Measurements from ENCODE around the gene HNRNPK.

The HNRNPK gene

DNA sequence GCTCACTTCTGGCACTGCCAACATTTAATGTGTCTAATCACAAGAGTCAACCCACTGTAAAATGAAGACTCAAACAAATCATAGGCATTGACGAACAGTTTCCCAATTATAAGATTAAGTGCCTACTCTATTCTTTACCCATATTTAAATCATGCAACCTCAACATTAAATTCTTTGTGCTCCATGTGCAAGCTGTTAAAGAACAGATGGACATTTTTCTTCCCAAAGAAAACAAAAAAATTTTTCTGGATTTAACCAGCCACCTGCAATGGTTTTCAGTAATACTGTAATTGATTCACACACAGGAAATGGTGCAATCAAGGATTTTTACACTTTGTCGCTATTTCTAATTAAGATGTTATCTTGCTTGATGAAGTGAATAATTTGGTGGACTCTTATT is 3.6 kb downstream of the HNRNPK start:
- Histone ChIP-seq H3K9me3 (ENCODE audit: insufficient read depth, low read length) (no peaks in the 10 kb centered on the region), H3K27me3 (ENCODE audit: low read length) (no peaks in the 10 kb centered on the region), H3F3A (ENCODE audit: insufficient read depth) (peaks cover 70% of the 10 kb centered on the region), H4K20me1 (ENCODE audit: low read depth, low read length) (peaks cover 79% of the 10 kb centered on the region), H3K79me2 (ENCODE audit: insufficient read depth, low read length) (peaks cover 93% of the 10 kb centered on the region), H3K9ac (ENCODE audit: low read length) (no peak overlapping the region), H3K4me3 (ENCODE audit: insufficient read depth, low read length, poor library complexity, severe bottlenecking) (no peak overlapping the region), H3K27ac (ENCODE audit: low read depth, low read length) (no peak overlapping the region), H3K9me2 (replicated peaks; ENCODE audit: insufficient read depth, low read length) (no peaks in the 10 kb centered on the region), H2AFZ (ENCODE audit: low read depth, low read length, severe bottlenecking) (no peak overlapping the region), H3K36me3 (ENCODE audit: low read length) (peaks cover 78% of the 10 kb centered on the region), H3K4me2 (ENCODE audit: low read depth, low read length, poor library complexity, severe bottlenecking) (no peak overlapping the region)
- no peak for TF ChIP-seq EZH2phosphoT487 (conservative IDR thresholded peaks at IDR 0.05; ENCODE audit: low read length)
- TF ChIP-seq, protein P1, sequence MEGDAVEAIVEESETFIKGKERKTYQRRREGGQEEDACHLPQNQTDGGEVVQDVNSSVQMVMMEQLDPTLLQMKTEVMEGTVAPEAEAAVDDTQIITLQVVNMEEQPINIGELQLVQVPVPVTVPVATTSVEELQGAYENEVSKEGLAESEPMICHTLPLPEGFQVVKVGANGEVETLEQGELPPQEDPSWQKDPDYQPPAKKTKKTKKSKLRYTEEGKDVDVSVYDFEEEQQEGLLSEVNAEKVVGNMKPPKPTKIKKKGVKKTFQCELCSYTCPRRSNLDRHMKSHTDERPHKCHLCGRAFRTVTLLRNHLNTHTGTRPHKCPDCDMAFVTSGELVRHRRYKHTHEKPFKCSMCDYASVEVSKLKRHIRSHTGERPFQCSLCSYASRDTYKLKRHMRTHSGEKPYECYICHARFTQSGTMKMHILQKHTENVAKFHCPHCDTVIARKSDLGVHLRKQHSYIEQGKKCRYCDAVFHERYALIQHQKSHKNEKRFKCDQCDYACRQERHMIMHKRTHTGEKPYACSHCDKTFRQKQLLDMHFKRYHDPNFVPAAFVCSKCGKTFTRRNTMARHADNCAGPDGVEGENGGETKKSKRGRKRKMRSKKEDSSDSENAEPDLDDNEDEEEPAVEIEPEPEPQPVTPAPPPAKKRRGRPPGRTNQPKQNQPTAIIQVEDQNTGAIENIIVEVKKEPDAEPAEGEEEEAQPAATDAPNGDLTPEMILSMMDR (IDR thresholded peaks at IDR 0.05; ENCODE audit: insufficient read depth, low read length, poor library complexity, severe bottlenecking), result no peak

DNA sequence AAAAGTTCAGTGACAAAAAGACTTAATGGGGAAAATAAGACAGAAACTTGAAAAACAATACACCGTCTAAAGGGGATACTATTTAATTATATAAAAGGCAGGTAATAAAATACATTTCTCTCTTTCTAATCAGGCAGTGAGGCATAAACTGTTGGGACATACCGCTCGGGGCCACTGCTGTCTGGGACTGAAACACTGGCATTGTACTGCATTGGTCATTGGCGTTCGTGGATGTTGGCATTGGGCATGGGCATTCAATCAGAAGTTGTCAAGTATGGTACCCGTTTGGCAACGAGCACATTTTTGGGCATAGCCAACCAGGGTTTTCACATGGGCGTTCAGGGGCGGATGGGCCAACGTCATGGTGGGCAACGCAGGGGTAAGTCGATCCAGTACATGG is 4.7 kb downstream of the HNRNPK start:
- H3K27me3 ChIP-seq (ENCODE audit: low read length), result no peaks in the 10 kb centered on the region
- no peaks in the 10 kb centered on the region for H3K9me3 ChIP-seq (ENCODE audit: insufficient read depth, low read length)
- peaks cover 90% of the 10 kb centered on the region for H3K79me2 ChIP-seq (ENCODE audit: insufficient read depth, low read length)
- no peak for TF ChIP-seq EZH2phosphoT487 (conservative IDR thresholded peaks at IDR 0.05; ENCODE audit: low read length)
- TF ChIP-seq, protein P1 (IDR thresholded peaks at IDR 0.05; ENCODE audit: insufficient read depth, low read length, poor library complexity, severe bottlenecking), result no peak
- H3K36me3 ChIP-seq (ENCODE audit: low read length), result peaks cover 89% of the 10 kb centered on the region
- H2AFZ ChIP-seq (ENCODE audit: low read depth, low read length, severe bottlenecking), result no peak overlapping the region
- no peak overlapping the region for H3K4me3 ChIP-seq (ENCODE audit: insufficient read depth, low read length, poor library complexity, severe bottlenecking)
- peaks cover 78% of the 10 kb centered on the region for H3F3A ChIP-seq (ENCODE audit: insufficient read depth)
- no peak overlapping the region for H3K4me2 ChIP-seq (ENCODE audit: low read depth, low read length, poor library complexity, severe bottlenecking)
- no peak overlapping the region for H3K9ac ChIP-seq (ENCODE audit: low read length)
- no peak overlapping the region for H3K27ac ChIP-seq (ENCODE audit: low read depth, low read length)
- no peaks in the 10 kb centered on the region for H3K9me2 ChIP-seq (replicated peaks; ENCODE audit: insufficient read depth, low read length)
- H4K20me1 ChIP-seq (ENCODE audit: low read depth, low read length), result peaks cover 89% of the 10 kb centered on the region

DNA sequence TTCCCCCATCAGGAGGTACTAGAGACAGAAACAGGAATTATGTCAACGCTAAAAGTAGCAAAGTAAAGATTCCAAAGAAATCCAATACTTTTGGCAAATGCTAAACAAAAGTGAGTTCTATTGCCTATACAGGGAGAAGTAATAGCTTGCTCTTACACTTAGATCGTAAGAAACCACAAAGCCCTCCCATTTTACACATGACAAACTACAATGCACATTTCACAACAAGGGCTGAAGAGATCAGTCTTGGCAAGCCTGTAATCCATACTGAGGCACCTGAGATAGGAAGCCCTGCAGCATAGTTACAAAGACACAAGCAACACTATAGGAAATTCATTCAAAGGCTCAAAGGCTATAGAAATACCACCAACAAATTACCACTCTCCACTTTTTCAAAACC is 7.7 kb downstream of the HNRNPK start:
- Histone ChIP-seq H3F3A (ENCODE audit: insufficient read depth) (peaks cover 93% of the 10 kb centered on the region), H3K27ac (ENCODE audit: low read depth, low read length) (no peak overlapping the region), H3K4me3 (ENCODE audit: insufficient read depth, low read length, poor library complexity, severe bottlenecking) (no peak overlapping the region), H3K9me3 (ENCODE audit: insufficient read depth, low read length) (no peaks in the 10 kb centered on the region), H3K9ac (ENCODE audit: low read length) (no peak overlapping the region), H4K20me1 (ENCODE audit: low read depth, low read length) (peaks cover 90% of the 10 kb centered on the region), H3K4me2 (ENCODE audit: low read depth, low read length, poor library complexity, severe bottlenecking) (no peak overlapping the region), H3K9me2 (replicated peaks; ENCODE audit: insufficient read depth, low read length) (no peaks in the 10 kb centered on the region), H3K27me3 (ENCODE audit: low read length) (no peaks in the 10 kb centered on the region), H3K36me3 (ENCODE audit: low read length) (peaks cover 93% of the 10 kb centered on the region), H3K79me2 (ENCODE audit: insufficient read depth, low read length) (peaks cover 62% of the 10 kb centered on the region), H2AFZ (ENCODE audit: low read depth, low read length, severe bottlenecking) (no peak overlapping the region)
- TF ChIP-seq, protein P1 (IDR thresholded peaks at IDR 0.05; ENCODE audit: insufficient read depth, low read length, poor library complexity, severe bottlenecking), result no peak
- no peak for TF ChIP-seq EZH2phosphoT487 (conservative IDR thresholded peaks at IDR 0.05; ENCODE audit: low read length)

Measured in SU-DHL-6 (cell line).